ENCODE data around the gene GFM1. TPM values are rescaled to one million over a fixed set of nuclear protein-coding genes. Genes with fewer than 3 reads are reported as not detected.
"Not testable (repeated sequence)": the region's sequence is repeated elsewhere in the genome, so short reads cannot be mapped to it uniquely, and the experiment has no call there.

Gene GFM1
- total RNA-seq, 2 experiments from 2014 or later: 48.4 to 56.1 TPM

DNA sequence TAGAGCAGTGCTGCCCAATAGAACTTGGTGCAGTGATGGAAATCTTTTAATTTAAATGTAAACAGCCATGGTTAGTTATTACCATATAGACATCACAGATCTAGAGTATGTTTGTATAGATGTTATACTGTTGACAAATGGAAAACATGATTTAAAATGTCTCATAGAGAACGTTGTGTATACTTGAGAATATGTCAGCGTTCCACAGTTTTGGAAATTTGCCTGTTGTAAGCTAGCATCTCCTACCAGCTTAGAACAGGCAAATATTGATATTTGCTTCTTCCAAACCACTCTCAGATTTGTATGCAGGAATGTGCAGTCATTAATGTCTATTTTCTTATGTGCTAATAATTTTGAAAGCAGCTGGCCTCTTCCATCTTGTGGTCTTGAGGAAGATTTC is 36.5 kb downstream of the GFM1 start:
- intact Hi-C loops (cut with micrococcal nuclease): no loop called here
- H3K4me1 Mint-ChIP-seq (ENCODE audit: low read depth): peaks cover 3% of the 10 kb centered on the region

DNA sequence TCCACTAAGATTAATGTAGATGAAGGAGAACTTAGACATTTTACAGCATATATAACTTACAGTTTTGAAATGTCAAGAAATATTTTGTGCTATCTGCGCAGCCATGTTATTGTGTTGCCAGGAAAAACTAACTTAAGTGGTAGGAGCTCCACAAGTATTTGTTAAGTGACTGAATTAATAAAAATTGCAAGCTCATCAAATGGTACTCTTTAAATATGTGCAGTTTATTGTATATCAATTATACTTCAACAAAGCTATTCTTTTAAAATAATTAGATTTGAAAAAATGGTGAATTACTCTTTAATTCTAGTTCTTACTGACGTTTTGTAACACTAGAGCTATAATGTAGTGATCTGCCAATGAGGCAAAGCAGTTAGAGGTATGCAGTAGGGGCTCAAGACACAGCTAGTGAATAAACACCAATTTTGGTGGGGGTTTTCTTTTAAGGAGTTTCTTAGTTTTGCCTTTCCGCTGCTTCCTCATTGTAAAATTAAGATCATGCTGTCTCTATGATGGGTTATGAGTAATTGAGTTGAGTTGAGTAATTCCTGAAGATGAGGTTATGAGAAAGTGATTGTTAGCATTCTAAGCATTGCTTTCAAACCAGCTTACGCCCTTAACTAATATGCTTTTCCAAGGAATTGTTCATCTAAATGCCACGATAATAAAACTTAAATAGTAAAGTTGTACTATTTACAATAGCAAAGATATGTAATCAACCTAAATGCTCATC is 39.1 kb downstream of the GFM1 start:
- peaks cover 19% of the 10 kb centered on the region for H3K36me3 Mint-ChIP-seq (ENCODE audit: low read depth)
- no peaks in the 10 kb centered on the region for H3K9me3 Mint-ChIP-seq
- TF ChIP-seq, protein P1, sequence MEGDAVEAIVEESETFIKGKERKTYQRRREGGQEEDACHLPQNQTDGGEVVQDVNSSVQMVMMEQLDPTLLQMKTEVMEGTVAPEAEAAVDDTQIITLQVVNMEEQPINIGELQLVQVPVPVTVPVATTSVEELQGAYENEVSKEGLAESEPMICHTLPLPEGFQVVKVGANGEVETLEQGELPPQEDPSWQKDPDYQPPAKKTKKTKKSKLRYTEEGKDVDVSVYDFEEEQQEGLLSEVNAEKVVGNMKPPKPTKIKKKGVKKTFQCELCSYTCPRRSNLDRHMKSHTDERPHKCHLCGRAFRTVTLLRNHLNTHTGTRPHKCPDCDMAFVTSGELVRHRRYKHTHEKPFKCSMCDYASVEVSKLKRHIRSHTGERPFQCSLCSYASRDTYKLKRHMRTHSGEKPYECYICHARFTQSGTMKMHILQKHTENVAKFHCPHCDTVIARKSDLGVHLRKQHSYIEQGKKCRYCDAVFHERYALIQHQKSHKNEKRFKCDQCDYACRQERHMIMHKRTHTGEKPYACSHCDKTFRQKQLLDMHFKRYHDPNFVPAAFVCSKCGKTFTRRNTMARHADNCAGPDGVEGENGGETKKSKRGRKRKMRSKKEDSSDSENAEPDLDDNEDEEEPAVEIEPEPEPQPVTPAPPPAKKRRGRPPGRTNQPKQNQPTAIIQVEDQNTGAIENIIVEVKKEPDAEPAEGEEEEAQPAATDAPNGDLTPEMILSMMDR (IDR thresholded peaks at IDR 0.05): no peak
- no peak for DNase-seq
- ChIA-PET CTCF (interaction anchor here (0.8 to 1.3 kb wide), 2 partner anchors 9 to 38 kb away, joined by 3 to 5 read pairs; partner anchors contain the start of gene GFM1), POLR2A (no interaction called here)
- peaks cover 3% of the 10 kb centered on the region for H3K4me1 Mint-ChIP-seq (ENCODE audit: low read depth)
- ATAC-seq: no peak
- intact Hi-C loops (cut with micrococcal nuclease): no loop called here
- H3K27me3 Mint-ChIP-seq: no peaks in the 10 kb centered on the region
- H3K27ac Mint-ChIP-seq: no peak overlapping the region
- H3K4me3 Mint-ChIP-seq: no peak overlapping the region

More for the DNA sequence above, 36.5 kb downstream of the GFM1 start:
- Mint-ChIP-seq H3K36me3 (ENCODE audit: low read depth) (peaks cover 21% of the 10 kb centered on the region), H3K27me3 (no peaks in the 10 kb centered on the region), H3K27ac (no peak overlapping the region), H3K4me3 (no peak overlapping the region), H3K9me3 (no peaks in the 10 kb centered on the region)
- TF ChIP-seq, protein P1 (IDR thresholded peaks at IDR 0.05): no peak
- POLR2A ChIA-PET: no interaction called here
- CTCF ChIA-PET: interaction anchor here (2.0 kb wide), 1 partner anchor 47 kb away, joined by 6 read pairs; no protein-coding TSS in a partner anchor
- DNase-seq: no peak
- no peak for ATAC-seq

DNA sequence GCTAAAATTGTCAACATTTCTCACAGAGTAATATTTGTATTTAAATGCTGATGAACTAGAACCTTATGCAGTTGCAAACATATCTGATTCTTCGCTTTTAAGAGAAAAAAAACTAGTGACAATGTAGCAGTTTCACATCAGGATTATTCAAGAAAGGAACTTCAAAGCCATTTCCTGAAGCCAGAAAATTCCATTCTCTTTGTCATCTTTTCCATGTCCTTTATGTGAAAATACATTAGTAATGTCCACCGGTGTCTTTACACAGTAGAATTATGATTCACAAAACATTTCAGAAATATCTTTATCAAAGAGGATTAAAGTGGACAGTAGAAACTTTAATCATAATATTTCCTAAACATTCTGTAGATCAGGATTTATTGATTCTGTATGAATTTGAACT is 40.8 kb downstream of the GFM1 start:
- ATAC-seq: no peak
- no peaks in the 10 kb centered on the region for H3K9me3 Mint-ChIP-seq
- peaks cover 21% of the 10 kb centered on the region for H3K36me3 Mint-ChIP-seq (ENCODE audit: low read depth)
- POLR2A ChIA-PET: no interaction called here
- intact Hi-C loops (cut with micrococcal nuclease): no loop called here
- no peak for DNase-seq
- TF ChIP-seq, protein P1 (IDR thresholded peaks at IDR 0.05): no peak
- CTCF ChIA-PET: no interaction called here
- H3K27me3 Mint-ChIP-seq: no peaks in the 10 kb centered on the region
- no peak overlapping the region for H3K4me3 Mint-ChIP-seq
- H3K4me1 Mint-ChIP-seq (ENCODE audit: low read depth): no peaks in the 10 kb centered on the region
- no peak overlapping the region for H3K27ac Mint-ChIP-seq

DNA sequence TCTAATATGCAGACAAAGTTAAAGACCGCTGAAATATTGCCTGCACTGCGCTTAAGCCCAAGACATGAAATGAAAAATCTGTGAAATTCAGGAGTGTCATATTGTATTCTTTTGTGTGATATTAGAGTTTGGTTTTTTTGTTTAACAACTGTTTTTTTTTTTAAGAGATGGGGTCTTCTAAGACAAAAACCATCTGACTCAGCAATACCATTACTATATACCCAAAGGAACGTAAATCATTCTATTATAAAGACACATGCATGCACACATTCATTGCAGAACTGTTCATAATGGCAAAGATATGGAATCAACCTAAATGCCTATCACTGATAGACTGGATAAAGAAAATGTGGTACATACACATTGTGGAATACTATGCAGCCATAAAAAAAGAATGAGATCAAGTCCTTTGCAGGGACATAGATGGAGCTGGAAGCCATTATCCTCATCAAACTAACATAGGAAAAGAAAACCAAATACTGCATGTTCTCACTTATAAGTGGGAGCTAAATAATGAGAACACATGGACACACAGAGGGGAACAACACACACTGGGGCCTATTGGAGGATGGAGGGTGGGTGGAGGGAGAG is 49.6 kb downstream of the GFM1 start:
- H3K4me3 Mint-ChIP-seq; ATAC-seq; H3K9me3 Mint-ChIP-seq; H3K4me1 Mint-ChIP-seq (ENCODE audit: low read depth); H3K27ac Mint-ChIP-seq; H3K27me3 Mint-ChIP-seq; intact Hi-C loops (cut with micrococcal nuclease); DNase-seq: not testable (repeated sequence)
- CTCF ChIA-PET: interaction anchor here (0.8 to 1.2 kb wide), 2 partner anchors 16 to 34 kb away, joined by 3 to 4 read pairs; no protein-coding TSS in a partner anchor
- peaks cover 43% of the 10 kb centered on the region for H3K36me3 Mint-ChIP-seq (ENCODE audit: low read depth)
- POLR2A ChIA-PET: interaction anchor here (0.8 kb wide), 1 partner anchor 19 kb away, joined by 3 read pairs; no protein-coding TSS in a partner anchor

DNA sequence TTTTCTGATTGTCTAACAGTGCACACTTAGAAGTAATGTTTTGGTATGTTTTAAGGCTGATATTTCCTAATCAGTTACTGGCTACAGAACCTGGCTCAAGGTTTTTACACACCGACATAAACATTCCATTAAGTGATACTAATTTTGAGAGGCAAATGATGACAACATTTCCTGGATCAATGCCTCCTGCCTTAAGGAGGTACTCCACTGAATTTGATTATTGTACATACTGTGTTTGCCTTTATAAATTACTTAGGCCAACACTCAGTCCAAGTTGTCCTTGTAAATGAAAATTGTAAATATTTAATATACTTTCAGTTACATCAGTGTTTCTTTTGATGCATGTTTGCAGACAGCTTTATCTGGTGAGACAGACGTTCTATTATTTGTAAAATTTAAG is 52.3 kb downstream of the GFM1 start:
- H3K4me3 Mint-ChIP-seq: no peak overlapping the region
- H3K36me3 Mint-ChIP-seq (ENCODE audit: low read depth): peaks cover 35% of the 10 kb centered on the region
- intact Hi-C loops (cut with micrococcal nuclease): no loop called here
- no peak overlapping the region for H3K27ac Mint-ChIP-seq
- ChIA-PET POLR2A (no interaction called here), CTCF (interaction anchor here (0.7 kb wide), 1 partner anchor 95 kb away, joined by 3 read pairs; no protein-coding TSS in a partner anchor)
- H3K9me3 Mint-ChIP-seq: peaks cover 1% of the 10 kb centered on the region
- DNase-seq: no peak
- TF ChIP-seq, protein P1 (IDR thresholded peaks at IDR 0.05): no peak
- no peaks in the 10 kb centered on the region for H3K27me3 Mint-ChIP-seq
- no peaks in the 10 kb centered on the region for H3K4me1 Mint-ChIP-seq (ENCODE audit: low read depth)
- no peak for ATAC-seq

Measured in activated CD8-positive, alpha-beta T cell treated with anti-CD3 and anti-CD28 coated beads for 36 hours (primary cell).